ENCODE results near the gene TMEM263.

DNA sequence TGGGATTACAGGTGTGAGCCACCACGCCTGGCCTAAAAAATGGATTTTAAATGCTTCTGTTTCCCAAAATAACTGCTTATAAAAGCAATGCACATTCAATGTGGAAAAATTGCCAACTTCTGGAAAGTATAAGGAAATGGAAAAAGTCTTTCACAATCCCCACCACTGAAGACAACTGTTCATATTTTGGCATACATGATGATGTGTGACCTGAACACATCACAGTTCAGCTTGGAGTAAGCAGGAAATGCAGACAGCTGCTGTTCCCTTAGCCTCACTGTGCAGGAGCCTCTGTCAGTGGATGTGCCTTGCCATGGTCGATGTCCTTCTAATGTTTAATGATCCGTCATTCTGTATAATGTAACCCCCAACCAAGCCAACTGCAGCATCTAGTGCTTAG lies 26.1 kb downstream of the TMEM263 start:
- TF ChIP-seq, protein P1, sequence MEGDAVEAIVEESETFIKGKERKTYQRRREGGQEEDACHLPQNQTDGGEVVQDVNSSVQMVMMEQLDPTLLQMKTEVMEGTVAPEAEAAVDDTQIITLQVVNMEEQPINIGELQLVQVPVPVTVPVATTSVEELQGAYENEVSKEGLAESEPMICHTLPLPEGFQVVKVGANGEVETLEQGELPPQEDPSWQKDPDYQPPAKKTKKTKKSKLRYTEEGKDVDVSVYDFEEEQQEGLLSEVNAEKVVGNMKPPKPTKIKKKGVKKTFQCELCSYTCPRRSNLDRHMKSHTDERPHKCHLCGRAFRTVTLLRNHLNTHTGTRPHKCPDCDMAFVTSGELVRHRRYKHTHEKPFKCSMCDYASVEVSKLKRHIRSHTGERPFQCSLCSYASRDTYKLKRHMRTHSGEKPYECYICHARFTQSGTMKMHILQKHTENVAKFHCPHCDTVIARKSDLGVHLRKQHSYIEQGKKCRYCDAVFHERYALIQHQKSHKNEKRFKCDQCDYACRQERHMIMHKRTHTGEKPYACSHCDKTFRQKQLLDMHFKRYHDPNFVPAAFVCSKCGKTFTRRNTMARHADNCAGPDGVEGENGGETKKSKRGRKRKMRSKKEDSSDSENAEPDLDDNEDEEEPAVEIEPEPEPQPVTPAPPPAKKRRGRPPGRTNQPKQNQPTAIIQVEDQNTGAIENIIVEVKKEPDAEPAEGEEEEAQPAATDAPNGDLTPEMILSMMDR (conservative IDR thresholded peaks at IDR 0.05; ENCODE audit: low read length) = no peak
- TF ChIP-seq EZH2phosphoT487 (IDR thresholded peaks at IDR 0.05; ENCODE audit: borderline replicate concordance) = no peak
